ENCODE results near the gene DRC7.

The DRC7 gene

GRCh38 chr16:57675741-57676551 lies 18.7 kb upstream of the DRC7 start:
- DNase-seq = no peak

GRCh38 chr16:57676553-57677085 lies 18.0 kb upstream of the DRC7 start:
- no peak for DNase-seq

- no peak for DNase-seq
Measured at GRCh38 chr16:57677622-57678369, 16.8 kb upstream of the DRC7 start.

GRCh38 chr16:57679016-57679415 lies 15.6 kb upstream of the DRC7 start:
- DNase-seq = no peak

GRCh38 chr16:57679767-57680482 lies 14.7 kb upstream of the DRC7 start:
- DNase-seq = no peak

- no peak for DNase-seq
Measured at GRCh38 chr16:57680842-57681375, 13.7 kb upstream of the DRC7 start.

- no peak for DNase-seq
Measured at GRCh38 chr16:57681950-57682728, 12.5 kb upstream of the DRC7 start.

- DNase-seq = no peak
Measured at GRCh38 chr16:57682809-57683635, 11.6 kb upstream of the DRC7 start.

GRCh38 chr16:57683636-57684545 lies 10.7 kb upstream of the DRC7 start:
- DNase-seq = no peak

- no peak for DNase-seq
Measured at GRCh38 chr16:57684626-57685358, 9.8 kb upstream of the DRC7 start.

GRCh38 chr16:57685633-57686032 lies 9.0 kb upstream of the DRC7 start:
- DNase-seq = no peak

GRCh38 chr16:57686577-57686976 lies 8.0 kb upstream of the DRC7 start:
- no peak for DNase-seq

GRCh38 chr16:57687363-57687929 lies 7.2 kb upstream of the DRC7 start:
- DNase-seq = no peak

GRCh38 chr16:57688487-57688986 lies 6.1 kb upstream of the DRC7 start:
- DNase-seq = no peak

GRCh38 chr16:57688987-57689761 lies 5.4 kb upstream of the DRC7 start:
- no peak for DNase-seq

GRCh38 chr16:57689762-57690558 lies 4.6 kb upstream of the DRC7 start:
- DNase-seq = no peak
